Measurements from ENCODE around the gene CCM2L. TPM values are rescaled to one million over a fixed set of nuclear protein-coding genes. Genes with fewer than 3 reads are reported as not detected.

The CCM2L gene
- total and polyA plus RNA-seq, 10 of the 15 experiments (the other 5 are each of a cell fraction or from before 2014, with no cell fraction given): not detected

DNA sequence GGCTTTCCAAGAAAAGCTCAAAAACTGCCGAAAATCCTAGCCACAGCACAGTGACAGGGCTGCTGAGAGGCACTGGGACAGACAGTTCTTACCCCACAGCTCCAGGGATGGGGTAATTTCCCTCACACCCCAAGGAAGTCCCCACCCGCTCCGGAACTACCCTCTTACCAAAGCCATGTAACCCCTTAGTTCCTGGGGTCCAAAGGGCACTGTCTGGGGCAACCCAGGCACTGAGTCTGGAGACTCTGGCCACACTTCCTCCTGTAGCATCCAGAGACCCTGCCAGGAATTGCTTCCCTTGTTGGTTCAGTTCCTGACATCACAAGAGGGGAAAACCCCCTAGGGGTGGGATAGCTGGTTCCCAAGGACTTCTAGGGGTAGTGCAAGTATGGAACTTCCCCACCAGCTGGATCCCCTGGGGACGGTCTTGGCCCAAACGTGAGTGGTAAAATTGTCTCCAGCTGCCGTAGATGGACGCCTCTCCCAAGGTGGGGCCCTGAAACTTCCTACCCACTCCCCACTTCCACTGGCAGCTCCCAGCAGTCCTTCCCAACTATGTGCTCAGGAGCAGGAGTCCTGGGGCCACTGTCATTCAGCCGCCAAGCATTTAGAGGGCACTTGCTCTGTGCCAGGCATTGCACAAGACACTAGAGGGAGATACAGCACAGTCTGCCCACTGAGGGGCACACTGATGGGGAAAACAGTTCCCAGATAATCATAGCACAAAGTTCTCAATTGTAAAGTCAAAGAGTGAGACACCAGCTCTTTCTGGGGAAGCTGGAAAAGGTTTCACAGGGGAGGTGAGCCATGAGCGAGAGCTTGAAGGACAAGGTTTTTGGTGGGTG, 24.6 kb downstream of the CCM2L start (continued):
- peak; percentile 58; the same call in 1 of the 2 replicates for TF ChIP-seq RELB (IDR thresholded peaks at IDR 0.05; ENCODE audit: low read depth)
- TF ChIP-seq NR2F1 (conservative IDR thresholded peaks at IDR 0.05): peak; percentile 52; the same call in 1 of the 2 replicates
- TF ChIP-seq ELK1 (IDR thresholded peaks at IDR 0.05; ENCODE audit: low read depth, low read length): no peak
- no peak for TF ChIP-seq CREB1 (IDR thresholded peaks at IDR 0.05; ENCODE audit: low read depth)
- no peak for TF ChIP-seq ZSCAN29 (IDR thresholded peaks at IDR 0.05)
- peak; percentile 12; the same call in 1 of the 2 replicates for TF ChIP-seq SPI1 (IDR thresholded peaks at IDR 0.05; ENCODE audit: borderline replicate concordance, insufficient read depth, low read depth, low read length)
- no peak for TF ChIP-seq CUX1 (IDR thresholded peaks at IDR 0.05; ENCODE audit: insufficient replicate concordance, low read depth, low read length)
- no peak for TF ChIP-seq RFX5 (IDR thresholded peaks at IDR 0.05; ENCODE audit: low read depth, low read length)
- no peak for TF ChIP-seq ZNF384 (IDR thresholded peaks at IDR 0.05; ENCODE audit: borderline replicate concordance, low read depth, low read length)
- TF ChIP-seq SIX5 (IDR thresholded peaks at IDR 0.05; ENCODE audit: low read depth, low read length, severe bottlenecking): no peak
- TF ChIP-seq NFIC (IDR thresholded peaks at IDR 0.05; ENCODE audit: low read depth, low read length): no peak
- TF ChIP-seq POLR2A (IDR thresholded peaks at IDR 0.05; ENCODE audit: low read depth, low read length): no peak
- peak; percentile 69 for TF ChIP-seq RAD21 (IDR thresholded peaks at IDR 0.05; ENCODE audit: insufficient read depth, low read depth, low read length)
- TF ChIP-seq LARP7 (IDR thresholded peaks at IDR 0.05): no peak
- no peak for TF ChIP-seq EGR1 (IDR thresholded peaks at IDR 0.05; ENCODE audit: borderline replicate concordance in 1 of 2, low read depth in 2 of 2, low read length in 2 of 2)
- TF ChIP-seq DPF2 (IDR thresholded peaks at IDR 0.05): no peak
- TF ChIP-seq, protein P1, sequence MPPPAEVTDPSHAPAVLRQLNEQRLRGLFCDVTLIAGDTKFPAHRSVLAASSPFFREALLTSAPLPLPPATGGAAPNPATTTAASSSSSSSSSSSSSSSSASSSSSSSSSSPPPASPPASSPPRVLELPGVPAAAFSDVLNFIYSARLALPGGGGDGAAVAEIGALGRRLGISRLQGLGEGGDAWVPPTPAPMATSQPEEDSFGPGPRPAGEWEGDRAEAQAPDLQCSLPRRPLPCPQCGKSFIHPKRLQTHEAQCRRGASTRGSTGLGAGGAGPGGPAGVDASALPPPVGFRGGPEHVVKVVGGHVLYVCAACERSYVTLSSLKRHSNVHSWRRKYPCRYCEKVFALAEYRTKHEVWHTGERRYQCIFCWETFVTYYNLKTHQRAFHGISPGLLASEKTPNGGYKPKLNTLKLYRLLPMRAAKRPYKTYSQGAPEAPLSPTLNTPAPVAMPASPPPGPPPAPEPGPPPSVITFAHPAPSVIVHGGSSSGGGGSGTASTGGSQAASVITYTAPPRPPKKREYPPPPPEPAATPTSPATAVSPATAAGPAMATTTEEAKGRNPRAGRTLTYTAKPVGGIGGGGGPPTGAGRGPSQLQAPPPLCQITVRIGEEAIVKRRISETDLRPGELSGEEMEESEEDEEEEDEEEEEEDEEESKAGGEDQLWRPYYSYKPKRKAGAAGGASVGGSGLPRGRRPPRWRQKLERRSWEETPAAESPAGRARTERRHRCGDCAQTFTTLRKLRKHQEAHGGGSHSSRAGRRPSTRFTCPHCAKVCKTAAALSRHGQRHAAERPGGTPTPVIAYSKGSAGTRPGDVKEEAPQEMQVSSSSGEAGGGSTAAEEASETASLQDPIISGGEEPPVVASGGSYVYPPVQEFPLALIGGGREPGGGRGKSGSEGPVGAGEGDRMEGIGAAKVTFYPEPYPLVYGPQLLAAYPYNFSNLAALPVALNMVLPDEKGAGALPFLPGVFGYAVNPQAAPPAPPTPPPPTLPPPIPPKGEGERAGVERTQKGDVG (CRISPR knock-in tag; IDR thresholded peaks at IDR 0.05): no peak
- TF ChIP-seq MTA2 (IDR thresholded peaks at IDR 0.05; ENCODE audit: low read depth): peak; percentile 33; the same call in 1 of the 2 replicates
- no peak for TF ChIP-seq TARDBP (IDR thresholded peaks at IDR 0.05; ENCODE audit: borderline replicate concordance)
